Hepatocyte (in vitro differentiated cells): ENCODE data around the gene TAS2R38.

Experiments
- EZH2 ChIP-seq: fragments of 200-600 bp; sonication (generic); IDR thresholded peaks from 2 replicates; pipeline ENCODE4 v1.6.1; 2016; ENCODE audit warnings: antibody characterized with exemption, mild to moderate bottlenecking, borderline replicate concordance
- TF ChIP-seq, protein P1 (sequence below): fragments of 200-600 bp; sonication (generic); IDR thresholded peaks from 2 replicates; pipeline ENCODE4 v1.5.1; 2016; ENCODE audit warnings: antibody characterized with exemption, mild to moderate bottlenecking; ENCODE audit not compliant: poor library complexity

DNA sequence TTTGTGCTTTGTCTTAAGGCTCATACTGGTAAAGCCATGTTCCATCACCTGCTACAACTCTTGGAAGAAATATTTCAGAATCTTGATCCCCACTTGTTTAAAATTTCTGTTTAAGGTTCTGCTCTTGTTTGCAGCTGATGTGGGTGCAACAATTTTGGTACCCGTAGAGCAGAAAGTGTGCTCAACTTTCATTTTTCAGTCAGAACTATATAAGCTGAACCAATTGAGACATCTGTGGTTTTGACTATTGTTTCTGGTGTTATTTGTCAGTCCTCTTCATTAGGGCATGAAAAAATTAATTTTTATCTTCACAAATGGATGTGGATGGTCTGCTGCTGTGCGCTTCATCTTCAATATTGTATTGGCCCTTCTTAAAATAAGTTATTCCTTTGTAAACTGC is 33.0 kb upstream of the TAS2R38 start:
- TF ChIP-seq, protein P1, sequence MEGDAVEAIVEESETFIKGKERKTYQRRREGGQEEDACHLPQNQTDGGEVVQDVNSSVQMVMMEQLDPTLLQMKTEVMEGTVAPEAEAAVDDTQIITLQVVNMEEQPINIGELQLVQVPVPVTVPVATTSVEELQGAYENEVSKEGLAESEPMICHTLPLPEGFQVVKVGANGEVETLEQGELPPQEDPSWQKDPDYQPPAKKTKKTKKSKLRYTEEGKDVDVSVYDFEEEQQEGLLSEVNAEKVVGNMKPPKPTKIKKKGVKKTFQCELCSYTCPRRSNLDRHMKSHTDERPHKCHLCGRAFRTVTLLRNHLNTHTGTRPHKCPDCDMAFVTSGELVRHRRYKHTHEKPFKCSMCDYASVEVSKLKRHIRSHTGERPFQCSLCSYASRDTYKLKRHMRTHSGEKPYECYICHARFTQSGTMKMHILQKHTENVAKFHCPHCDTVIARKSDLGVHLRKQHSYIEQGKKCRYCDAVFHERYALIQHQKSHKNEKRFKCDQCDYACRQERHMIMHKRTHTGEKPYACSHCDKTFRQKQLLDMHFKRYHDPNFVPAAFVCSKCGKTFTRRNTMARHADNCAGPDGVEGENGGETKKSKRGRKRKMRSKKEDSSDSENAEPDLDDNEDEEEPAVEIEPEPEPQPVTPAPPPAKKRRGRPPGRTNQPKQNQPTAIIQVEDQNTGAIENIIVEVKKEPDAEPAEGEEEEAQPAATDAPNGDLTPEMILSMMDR: no peak
- no peak for TF ChIP-seq EZH2
